ENCODE data around the gene IQGAP3.
"Not testable (repeated sequence)": the region's sequence is repeated elsewhere in the genome, so short reads cannot be mapped to it uniquely, and the experiment has no call there.

The IQGAP3 gene

DNA sequence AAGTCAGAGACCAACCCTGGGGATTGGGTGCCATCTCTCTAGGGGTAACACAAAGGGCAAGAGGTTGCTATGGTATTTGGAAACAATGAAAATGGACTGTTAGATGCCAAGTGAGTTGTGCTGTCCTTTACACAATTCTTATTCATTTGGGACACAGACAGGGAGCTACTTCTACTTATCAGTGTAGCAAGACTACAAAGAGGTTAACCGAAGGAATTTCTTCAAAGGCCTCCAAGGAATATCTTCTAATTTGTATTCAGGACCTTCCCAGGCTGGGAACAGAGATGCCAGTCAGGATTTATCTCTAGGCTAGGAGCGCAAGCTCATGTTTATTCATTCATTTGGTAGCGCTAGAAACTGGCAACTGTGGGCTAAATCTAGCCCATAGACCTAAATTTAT is 21.8 kb upstream of the IQGAP3 start:
- DNase-seq, result no peak

DNA sequence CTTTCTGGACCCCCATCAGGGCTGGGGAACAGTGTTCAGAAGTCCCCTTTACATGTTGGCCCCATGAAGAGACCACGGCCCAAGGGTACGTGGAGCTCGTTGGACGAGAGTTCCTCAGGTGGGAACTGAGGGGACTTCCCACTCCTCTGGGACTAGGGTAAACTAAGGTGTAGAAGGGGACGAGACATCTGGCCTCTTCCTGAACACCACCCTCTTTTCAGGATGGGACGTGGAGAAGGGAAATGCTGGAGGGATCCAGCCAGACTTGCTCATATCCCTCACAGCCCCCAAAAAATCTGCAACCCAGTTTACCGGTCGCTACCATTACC is 21.3 kb upstream of the IQGAP3 start:
- DNase-seq, result no peak

DNA sequence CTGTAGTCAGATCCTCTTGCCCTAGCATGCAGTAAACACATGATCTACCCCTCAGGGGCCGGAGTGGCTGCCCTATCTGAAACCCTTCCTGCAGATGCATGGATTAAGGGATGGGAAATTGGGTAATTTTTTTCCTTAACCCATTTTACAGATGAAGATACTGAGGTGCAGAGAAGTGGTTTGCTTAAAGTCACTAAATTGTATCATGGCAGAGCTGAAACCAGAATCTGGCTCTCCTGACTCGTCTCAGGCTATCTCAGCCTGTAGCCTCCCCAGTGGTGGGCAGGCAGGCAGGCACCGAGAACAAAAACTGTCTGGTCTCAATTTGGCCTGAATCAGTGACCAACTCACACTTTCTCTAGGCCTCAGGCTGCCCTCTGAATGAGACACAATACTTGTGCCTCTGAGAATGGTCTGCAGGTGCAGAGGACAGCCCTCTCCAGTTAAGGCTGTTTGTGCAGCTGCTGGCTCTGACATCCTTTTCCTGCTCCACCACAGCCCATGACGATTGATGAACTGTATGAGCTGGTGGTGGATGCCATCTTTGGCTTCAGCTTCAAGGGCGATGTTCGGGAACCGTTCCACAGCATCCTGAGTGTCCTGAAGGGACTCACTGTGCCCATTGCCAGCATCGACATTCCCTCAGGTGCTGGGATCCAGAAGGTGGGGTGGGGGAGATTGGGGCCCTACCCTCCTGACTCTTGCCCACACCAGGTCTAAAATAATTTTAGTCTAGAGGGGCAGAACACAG is 20.7 kb upstream of the IQGAP3 start:
- DNase-seq, result no peak

DNA sequence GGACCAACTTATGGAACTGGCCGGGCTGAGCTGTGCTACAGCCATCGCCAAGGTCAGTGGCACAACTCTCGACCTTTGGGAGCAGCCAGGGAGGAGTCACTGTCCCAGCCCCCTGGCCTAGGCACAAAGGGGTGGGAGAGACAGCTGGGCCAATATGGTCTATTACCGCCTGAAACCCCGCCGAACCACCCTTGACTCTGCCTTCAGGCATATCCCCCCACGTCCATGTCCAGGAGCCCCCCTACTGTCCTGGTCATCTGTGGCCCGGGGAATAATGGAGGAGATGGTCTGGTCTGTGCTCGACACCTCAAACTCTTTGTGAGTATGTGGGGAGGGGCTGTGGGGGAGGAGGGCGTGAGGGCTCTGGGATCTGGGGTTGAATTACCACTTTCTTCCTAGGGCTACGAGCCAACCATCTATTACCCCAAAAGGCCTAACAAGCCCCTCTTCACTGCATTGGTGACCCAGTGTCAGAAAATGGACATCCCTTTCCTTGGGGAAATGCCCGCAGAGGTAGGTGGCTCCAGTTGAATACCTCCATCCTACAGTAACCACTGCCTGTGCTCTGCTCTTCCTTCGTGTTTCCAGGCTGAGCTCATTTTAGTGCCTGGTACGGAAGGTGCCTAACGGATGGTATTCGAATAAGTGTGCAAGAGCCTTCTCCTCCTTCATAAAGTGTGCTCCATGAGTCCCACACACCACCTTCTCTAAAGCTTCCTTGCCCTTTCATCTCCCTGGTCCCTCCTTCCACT is 20.0 kb upstream of the IQGAP3 start:
- DNase-seq, result no peak

DNA sequence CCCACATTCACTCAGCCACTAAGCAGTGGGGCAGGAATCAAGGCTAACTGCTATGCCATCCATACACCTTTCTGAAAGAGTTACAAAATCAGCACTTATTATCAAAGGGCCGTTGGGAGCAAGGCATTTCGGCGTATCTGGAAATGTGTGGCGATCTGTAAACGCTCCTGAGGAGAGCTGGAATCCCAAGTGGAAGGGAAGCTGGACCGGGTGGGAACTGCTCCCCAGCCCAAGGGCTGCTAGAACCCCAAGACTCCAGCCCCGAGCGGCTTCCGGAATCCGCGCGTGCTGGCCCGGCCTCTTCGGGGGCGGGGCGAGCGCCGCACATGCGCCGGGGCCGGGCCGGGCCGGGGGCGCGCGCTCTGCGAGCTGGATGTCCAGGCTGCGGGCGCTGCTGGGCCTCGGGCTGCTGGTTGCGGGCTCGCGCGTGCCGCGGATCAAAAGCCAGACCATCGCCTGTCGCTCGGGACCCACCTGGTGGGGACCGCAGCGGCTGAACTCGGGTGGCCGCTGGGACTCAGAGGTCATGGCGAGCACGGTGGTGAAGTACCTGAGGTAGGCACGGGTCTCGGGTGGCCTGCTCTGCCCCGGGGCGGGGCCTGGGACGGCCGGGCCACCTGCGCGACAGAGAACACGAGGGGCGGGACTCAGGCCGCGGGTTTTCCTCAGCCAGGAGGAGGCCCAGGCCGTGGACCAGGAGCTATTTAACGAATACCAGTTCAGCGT is 19.2 kb upstream of the IQGAP3 start, which contains the start of gene NAXE:
Gene NAXE (plus strand): TSS at position 345 of the 726 bp plus-strand sequence. CDS start 29 bp downstream, at position 374.
- DNase-seq, result peak; percentile 66

DNA sequence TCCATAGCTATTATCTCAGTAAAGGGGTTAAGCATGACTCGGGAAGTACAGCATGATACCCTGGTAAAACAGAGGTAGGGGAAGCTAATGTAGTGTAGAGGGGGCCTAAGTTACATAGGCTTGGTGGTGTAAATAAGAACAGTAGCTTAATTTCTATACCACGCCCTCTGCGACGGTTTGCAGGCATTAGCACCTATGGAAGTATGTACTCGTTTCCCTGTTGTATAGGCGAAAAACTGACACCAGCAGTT is 18.7 kb upstream of the IQGAP3 start:
- DNase-seq, result no peak

DNA sequence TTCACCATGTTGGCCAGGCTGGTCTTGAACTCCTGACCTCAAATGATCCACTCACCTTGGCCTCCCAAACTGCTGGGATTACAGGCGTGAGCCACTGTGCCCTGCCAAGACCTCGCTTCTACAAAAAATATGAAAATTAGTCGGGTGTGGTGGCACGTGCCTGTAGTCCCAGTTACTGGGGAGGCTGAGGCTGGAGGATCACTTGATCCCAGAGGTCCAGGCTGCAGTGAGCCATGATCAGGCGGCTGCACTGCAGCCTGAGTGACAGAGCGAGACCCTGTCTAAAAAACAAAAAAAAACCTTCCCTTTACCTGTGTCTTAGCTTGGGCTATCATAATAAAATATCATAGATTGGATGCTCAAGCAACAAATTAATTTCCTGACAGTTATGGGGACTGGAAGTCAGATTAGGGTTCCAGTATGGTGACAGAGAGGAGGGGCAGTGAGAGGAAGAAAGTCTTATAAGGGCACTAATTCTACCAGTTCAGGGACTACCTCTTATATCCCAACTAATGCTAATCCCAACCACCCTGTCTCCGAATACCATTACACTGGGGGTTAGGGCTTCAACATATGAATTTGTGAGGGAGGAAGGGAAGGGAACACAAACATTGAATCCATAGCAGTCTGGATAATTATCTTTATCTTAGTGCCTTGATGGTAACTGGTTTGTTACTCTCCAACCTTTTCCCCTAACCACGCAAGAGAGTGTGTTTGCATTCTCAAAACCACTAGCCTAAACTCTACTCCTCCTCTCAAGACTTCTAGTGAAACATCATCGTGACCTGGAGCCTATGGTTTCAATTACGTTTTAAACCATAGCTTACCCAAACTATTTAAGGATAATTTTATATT is 18.2 kb upstream of the IQGAP3 start:
- no peak for DNase-seq

DNA sequence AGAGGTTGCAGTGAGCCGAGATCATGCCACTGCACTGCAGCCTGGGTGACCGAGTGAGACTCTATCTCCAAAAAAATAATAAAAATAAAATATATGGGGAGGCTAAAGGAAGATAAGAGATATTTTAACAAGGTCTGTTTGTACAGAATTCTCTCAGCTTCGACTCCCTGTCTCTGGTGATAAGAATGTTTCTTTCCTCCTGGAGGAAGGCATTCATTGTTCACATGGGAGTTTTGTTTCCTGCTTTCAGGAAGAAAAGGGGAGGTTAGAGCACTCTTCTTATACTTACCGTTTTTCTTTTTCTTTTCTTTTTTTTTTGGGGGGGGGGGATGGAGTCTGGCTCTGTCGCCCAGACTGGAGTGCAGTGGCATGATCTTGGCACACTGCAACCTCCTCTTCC is 17.2 kb upstream of the IQGAP3 start:
- no peak for DNase-seq

DNA sequence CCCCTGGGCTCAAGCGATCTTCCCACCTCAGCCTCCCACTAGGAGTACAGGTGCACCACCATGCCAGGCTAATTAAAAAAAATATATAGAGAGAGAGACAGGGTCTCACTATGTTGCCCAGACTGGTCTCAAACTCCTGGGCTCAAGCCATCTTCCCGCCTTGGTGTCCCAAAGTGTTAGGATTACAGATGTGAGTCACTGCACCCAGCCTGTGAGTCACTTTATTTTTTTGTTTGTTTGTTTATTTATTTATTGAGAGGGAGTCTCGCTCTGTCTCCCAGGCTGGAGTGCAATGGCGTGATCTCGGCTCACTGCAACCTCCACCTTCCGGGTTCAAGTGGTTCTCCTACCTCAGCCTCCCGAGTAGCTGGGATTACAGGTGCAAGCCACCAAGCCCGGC is 15.6 kb upstream of the IQGAP3 start:
- not testable (repeated sequence) for DNase-seq

DNA sequence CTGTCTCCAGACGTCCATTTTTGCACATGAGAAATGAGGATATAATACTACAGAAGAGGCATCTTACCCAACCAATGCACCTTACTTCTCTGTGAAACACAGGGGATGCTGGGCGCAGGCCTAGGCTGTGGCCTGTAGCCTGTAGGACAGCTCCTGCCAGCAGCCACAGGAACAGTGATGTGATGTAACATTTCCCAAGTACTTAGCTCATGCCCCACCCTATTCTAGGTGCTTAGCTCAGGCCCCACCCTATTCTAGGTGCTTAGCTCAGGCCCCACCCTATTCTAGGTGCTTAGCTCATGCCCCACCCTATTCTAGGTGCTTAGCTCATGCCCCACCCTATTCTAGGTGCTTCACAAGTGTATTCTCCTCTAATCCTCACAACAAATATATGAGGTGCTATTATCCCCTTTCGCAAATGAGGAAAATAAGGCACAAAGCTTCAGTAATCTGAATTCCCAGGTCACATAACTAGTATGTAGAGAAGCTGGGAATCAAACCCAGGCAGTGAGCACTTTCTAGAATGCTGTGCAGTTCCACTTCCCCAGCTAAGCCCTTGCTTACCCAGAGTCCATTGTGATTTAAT is 14.6 kb upstream of the IQGAP3 start:
- DNase-seq, result no peak

DNA sequence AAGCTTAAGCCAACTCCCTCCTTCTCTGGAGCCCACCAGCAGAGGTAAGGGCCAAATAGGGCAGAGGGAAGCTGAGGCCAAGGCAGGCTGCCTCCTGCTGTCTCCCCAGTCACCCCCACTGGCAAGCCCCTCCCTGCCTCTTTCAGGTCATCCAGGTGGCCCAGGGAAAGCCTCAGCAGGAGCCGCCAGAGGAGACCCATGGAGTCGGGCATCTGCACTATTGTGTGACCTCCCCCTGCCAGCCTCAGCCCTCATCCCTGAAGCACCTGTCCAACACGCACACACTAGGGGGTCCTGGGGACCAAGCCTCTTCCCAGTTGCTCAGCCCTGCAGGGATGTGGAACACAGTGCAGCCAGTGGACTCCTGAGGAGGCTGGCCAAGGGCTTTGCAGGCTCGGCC is 14.0 kb upstream of the IQGAP3 start:
- DNase-seq, result no peak

DNA sequence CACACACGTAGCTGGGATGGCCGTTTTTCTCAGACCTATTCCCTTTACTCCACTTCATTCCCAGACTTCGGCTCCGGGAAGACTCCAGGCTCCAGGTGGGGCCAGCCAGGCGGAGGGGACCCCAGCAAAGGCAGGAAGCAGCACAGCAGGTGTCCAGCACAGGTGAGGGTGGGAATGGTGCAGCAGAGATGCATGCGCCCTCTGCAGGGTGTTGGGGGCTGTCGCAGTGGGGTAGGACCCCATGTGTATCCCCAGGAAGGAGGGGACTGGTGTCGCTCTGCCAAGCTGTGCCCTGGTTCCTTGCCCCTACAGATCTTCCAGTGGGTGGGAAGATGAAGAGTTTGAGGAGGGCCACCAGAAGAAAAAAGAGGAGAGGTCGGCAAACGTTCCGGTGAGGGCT is 12.4 kb upstream of the IQGAP3 start:
- no peak for DNase-seq

DNA sequence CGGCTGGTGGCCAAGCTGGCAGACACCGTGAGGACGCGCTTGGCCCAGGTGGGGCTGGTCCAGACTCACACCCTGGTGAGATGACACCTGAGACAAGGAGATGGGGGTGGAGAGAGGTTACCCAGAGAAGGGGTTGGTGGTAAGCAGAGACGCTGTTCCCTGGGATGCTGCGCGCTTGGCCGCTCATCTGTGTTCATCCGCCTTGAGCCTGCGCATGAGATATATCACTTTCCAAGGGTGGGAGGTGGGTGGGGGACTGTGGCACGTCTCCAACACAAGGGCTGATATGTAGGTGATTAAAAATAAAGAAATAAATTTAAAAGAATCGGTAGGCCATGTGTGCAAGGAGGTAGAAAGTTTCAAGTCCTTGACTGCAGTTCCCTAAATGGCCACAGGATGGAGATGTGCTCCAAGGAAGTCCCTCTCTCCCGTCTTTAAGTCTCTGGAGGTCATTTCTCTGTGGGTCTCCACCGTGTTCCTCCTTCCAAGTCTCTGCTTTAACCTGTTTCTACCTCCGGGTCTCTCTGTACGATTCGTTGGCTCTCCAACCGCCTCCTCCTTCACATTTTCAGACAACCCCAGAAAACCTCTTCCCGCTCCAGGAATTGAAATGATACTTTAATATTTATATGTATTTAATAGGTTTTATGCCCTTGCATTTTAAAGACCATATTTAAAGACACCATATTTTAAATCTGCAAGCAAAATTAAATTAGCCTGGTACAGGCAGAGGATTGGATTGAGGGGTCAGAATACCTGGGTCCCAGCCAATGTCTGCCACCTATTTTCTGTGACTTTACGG is 11.7 kb upstream of the IQGAP3 start:
- DNase-seq, result peak; percentile 72

DNA sequence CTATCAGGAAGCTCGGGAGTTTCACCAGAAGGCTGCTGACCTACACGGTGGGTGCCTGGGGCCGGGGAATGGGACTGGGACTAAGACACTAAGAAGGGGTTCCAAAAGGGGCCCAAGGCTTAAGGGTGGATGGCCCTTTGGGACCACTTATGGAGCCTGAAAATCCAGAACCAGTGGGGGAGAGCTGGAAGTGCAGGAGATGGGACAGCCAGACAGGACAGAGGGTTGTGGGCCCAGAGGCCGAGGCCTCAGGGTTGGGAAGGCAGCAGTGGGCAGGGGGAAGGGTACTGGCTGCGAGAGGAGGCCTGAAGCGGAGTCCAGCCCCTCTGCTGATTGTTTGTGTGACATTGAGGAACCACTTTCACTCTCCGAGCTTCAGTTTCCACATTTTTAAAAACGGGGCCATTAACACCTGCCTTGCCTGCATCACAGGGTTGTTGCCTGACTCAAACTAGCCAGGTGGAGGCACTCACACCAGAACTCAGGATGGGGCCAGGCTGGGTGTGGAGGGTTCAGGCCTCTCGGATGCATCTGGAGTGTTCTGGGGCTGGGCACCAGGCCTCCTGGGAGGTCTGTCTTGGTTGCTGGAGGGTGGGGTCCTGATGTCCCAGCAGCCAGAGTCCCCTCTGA is 10.1 kb upstream of the IQGAP3 start:
- DNase-seq, result no peak

DNA sequence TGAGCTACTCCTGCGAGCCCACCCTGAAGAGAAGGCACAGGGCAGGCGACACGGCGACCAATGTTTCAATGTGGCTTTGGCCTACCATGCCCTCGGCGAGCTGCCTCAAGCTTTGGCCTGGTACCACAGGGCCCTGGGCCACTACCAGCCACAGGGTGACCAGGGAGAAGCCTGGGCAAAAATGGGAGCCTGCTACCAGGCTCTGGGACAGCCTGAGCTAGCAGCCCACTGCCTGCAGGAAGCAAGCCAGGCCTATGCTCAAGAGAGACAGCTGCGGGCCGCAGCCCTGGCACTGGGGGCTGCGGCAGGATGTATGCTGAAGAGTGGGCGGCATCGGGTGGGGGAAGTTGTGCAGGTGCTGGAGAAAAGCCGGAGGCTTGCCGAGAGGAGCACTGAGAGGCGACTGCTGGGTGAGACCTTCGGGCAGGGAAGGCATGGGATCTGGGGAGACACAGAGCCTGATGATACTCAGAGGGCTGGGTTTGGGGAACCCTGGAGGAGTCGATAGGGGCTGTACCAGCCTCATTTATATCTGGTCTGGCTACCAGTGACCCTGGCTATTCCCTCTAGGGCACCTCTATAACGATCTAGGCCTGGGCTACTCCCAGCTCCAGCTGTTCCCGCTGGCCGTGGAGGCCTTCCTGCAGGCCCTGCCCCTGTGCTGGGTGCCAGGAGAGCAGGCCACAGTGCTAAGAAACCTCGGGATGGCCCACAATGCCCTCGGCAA is 9.5 kb upstream of the IQGAP3 start:
- no peak for DNase-seq

DNA sequence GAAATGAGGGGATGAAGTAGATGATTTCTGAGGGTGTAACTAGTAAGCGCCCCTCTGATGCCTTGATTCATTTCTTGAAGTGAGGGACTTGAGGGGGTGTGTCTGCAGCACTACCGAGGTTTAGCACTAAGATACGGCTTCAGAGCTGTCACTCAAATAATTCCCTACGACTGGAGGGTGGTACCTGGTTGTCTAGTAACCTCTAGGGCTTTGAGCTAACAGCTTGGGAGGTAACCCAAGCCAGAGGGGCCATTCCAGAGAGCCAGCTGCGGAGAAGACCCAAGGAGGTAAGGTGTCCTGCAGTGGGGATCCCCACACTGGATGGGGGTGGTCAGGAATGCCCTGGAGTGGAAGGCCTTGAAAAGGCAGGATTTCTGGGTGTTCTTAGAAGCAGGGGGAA is 7.1 kb upstream of the IQGAP3 start, which contains the start of gene TTC24:
Gene TTC24 (plus strand): TSS at position 252 of the 400 bp plus-strand sequence. CDS start 1,642 bp downstream, outside the sequence.
- DNase-seq, result no peak

DNA sequence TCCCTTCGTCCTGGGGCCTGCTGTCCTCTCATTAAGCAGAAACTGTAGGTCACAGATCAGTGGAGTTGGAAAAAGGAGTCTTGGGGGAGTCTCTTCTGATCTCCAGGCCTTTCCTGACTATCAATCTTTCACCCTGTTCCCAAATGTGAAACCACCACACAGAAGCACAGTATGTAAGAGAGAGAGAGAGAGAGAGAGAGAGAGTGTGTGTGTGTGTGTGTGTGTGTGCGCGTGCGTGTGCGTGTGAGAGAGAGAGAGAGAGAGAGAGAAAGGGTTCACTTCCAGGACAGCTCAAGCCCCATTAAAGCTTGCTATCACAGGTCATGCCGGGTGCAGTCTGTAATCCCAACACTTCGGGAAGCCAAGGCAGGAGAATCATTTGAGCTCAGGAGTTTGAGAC is 5.7 kb upstream of the IQGAP3 start:
- no peak for DNase-seq

DNA sequence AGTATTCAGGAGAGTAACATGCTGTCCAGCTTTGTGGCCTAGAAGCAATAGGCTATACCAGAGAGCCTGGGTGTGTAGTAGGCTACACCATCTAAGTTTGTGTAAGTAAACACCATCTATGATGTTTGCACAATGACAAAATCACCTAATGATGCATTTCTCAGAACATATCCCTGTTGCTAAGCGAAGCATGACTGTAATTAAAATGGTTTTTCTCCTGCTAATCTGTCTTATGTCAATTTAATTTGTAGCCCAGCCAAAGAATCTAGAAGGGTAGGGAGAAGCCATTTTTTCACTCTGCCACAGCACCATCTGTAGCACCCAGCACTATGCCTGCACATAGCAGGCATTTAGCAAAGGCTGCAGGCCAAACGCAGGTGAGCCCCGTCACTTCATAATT is 5.2 kb upstream of the IQGAP3 start:
- DNase-seq, result no peak

DNA sequence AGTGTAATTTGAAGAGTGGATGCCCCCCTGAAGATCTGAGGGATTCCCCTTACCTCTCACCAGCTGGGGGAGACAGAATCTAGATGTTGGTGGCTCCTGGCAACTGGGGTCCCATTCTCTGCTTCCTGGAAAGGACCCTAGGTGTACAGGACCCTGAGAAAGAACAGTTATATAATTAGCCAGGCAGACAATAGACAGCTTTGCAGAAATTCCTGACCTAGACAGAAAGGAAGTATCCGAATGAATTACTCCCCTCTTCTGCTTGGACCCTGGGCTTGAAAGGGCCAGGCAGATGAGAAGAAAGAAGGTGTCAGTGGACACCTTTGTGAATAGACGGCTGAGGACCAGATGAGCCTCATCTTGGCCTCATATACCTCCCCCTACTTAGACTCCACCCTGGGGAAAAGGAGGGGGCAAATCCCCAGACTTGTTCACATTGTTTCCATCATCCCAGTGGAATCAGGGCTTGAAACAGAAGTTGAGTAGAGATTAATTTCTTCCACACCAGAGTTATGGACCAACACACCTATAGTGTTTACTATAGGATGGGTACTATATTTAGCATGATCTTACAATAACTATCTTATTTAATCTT is 1.8 kb upstream of the IQGAP3 start:
- DNase-seq, result no peak

DNA sequence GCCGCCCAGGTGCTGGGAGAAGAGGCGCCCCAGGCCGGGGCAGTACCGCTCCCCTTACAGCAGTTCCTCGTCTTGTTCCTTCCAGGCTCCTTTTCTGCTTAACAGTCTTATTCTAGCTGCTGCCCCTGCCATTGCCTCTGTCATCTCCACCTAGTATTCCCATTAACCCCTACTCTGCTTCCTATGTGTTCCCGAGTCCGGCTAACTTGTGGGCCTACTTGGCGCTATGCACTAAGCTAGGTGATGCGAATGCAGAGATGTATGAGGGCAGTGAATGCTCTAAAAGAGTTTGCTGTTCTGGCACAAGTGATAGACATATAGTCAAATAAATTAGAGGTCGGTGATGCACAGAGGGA is 276 bp upstream of the IQGAP3 start:
- DNase-seq, result no peak
